GM18498 (cell line): Measurements from ENCODE around the gene BMERB1.

Experiments
- ATAC-seq: cut with Tn5 transposase; IDR thresholded peaks from one replicate; pipeline ENCODE4 v1.9.1; 2021; ENCODE audit warnings: mild to moderate bottlenecking, moderate library complexity; ENCODE audit not compliant: unreplicated experiment

Gene BMERB1

DNA sequence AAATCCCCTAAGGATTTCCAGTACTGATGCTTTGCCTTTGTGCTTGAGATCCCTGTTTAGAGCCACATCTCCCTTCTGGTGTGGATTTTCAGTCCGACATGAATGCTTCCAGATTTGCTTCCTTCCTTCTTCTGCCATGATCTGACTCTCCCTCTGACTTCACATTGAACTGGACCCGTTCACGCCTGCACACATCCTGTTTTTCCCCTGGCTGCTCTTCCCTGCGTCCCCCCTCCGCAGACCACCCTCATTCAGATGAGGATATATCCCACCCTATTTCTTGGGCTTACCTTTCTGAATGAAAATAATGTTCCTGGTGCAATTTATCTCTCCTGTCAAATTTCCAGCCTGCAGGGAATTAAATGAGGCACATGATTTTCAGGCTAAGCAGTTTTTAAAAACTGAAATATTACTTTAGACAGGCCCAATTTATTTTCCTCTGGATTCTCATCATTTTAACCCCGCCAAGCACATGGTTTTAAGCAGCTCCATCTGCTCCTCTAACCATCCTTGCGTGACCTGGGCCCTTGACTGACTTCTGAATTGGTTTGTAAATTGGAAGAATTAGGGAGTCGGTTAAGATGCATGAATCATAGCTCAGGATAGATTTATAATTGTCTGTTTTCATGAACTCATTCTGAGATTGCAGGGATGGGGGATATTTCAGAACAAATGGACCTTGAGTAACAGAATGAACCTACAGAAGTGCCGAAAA, 59.2 kb downstream of the BMERB1 start:
- no peak for ATAC-seq

GRCh38 chr16:15494236-15494635, 59.8 kb downstream of the BMERB1 start:
- ATAC-seq, result no peak

- ATAC-seq, result no peak
Measured at GRCh38 chr16:15495898-15496297, 61.5 kb downstream of the BMERB1 start.

- ATAC-seq, result no peak
Measured at GRCh38 chr16:15498427-15499175, 64.2 kb downstream of the BMERB1 start.

DNA sequence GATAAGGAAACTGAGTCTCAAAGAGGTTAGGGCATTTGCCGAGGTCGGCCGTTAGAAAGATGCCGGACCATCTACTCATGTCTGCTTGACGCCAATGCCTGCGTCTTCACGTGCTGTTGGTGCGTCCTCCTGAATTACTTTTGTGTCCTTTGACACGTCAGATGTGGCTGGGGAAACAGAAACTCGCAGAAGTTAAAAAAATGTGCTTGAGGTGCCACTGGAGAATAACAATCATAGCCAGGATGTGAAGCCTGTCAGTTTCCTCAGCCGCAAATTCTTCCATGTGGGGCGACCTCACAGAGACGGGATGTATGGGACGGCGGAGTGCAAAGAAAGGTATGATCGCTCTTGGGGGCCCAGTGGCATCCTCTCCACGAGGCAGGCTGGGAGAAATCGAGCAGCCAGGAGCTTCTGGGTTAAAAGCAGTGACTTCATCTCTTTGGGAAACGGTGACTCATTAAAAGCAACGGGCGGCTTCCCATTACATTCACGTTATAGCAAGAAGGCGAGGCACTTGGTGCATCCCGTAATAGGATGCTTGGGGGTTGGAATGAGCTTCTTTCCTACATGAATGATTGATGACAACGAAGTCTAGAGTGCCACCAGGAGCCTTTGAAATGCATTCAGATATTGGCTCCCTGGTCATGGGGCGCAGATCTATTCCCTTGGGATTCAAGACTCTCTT, 67.8 kb downstream of the BMERB1 start:
- ATAC-seq, result no peak

GRCh38 chr16:15506441-15506840, 72.1 kb downstream of the BMERB1 start:
- ATAC-seq, result no peak

GRCh38 chr16:15507301-15507958, 73.0 kb downstream of the BMERB1 start:
- no peak for ATAC-seq

DNA sequence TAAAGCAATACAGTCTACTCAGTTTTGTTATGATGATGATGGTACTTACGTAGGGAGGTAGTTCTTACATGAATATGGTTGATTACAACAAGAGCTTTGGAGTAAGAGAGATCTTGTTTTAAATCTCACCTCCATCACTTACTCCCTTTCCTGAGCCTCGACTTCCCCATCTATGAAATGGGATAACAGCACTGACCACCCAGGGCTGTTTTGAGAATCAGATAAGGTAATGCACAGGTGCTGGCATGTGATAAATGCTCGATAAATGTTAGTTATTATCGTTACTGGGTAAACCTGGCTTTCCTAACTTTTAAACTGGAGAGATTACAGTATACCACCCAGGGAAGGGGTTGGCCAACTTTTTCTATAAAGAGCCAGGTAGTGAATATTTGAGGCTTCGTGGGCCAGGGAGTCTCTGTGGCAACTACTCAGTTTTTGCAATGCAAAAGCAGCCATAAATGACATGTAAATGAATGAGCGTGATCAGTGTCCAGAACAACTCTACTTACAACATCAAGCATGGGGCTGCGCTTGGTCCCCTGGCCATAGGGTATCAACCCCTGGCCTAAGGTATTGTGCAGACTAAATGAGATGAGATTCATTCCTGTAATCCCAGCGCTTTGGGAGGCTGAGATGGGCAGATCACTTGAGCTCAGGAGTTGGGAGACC, 73.7 kb downstream of the BMERB1 start:
- no peak for ATAC-seq

DNA sequence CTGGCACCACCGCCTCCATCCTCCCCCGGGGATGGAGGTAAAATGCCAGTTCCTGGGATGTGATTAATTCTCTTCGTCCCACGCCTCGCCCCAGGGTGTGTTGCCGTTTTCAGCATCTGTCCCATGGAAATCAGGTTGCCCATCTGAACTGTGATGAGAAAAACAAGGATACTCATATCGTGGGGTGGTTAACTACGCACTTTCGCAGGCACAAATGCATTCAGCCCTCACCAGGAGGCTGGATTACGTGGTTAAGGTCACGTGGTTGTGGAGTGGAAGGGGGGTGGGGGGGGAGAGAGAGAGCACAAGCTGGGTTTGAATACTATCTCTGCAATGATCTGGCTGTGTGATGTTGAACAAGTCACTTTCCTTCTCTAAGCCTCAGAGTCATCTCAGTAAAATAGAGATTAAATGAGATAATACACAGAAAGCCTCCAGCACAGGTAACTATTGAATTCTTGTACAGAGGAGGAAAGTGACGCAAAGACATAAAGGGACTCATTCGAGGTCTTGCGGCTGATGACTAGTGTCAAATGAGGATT, 74.7 kb downstream of the BMERB1 start:
- ATAC-seq, result no peak

DNA sequence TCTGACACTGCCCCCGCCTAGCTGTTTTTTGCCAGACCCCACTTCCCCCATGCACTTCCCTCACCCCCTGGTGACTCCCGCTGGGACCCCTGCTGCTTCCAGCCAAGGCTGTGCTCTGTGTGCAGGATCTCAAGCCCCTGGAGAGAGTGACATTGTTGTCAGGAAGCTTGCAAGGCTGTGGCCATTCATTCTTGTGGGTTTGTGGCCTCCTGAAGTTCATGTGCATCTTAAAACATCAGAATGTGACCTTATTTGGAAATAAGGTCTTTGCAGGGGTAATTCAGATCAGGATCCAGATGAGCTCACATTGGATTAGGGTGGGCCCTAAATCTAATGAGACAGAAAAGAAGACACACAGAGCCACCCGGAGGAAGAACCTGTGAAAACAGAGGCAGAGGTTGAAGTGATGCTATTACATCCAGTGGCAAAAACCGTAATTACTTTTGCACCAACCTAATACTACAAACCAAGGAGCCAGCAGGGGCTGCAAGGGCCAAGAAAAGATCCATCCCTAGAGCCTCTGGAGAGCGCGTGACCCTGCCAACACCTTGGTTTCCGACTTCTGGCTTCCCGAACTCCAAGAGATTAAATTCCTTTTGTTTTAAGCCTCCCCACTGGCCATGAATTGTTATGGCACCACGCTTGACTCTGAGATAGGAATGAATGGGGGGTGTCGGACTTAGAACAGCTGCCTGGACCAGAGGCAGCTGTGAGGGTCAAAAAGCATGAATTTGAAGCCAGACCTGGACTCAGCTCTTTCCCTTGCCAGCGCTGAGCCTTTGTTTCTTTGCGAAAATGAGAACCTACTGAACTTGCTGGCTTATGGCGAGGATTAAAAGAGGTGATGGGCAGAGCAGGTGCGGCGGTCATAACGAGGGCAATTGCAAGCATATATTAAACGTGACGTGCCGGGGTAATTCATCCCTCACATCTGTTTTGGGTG, 75.5 kb downstream of the BMERB1 start:
- no peak for ATAC-seq

GRCh38 chr16:15510992-15511391, 76.6 kb downstream of the BMERB1 start:
- no peak for ATAC-seq

DNA sequence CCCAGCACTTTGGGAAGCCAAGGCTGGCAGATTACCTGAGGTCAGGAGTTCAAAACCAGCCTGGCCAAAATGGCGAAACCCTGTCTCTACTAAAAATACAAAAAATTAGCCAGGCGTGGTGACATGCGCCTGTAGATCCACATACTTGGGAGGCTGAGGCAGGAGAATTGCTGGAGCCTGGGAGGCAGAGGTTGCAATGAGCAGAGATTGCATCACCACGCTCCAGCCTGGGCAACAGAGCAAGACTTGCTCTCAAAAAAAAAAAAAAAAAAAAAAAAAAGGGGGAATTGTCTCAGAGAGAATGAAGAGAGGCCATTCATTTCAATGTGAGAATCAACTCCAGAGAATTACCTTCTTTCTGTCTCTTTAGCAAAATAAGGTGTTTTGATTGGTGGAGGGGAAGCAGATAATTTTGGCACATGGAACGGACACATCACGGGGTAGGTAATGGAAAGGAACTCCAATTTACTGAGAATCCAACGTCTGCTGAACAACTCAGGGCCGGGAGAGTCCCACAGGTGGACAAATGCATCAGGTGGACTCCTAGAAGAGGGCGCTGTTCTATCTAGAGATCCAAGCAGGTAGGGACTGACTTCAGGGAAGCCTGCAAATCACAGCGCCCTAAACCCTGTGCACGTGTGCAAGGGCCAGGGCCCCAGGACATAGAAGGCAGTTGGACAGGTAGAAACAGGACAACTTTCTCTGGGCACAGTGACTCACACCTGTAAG, 77.5 kb downstream of the BMERB1 start:
- no peak for ATAC-seq

GRCh38 chr16:15513156-15513555, 78.8 kb downstream of the BMERB1 start:
- ATAC-seq, result no peak

DNA sequence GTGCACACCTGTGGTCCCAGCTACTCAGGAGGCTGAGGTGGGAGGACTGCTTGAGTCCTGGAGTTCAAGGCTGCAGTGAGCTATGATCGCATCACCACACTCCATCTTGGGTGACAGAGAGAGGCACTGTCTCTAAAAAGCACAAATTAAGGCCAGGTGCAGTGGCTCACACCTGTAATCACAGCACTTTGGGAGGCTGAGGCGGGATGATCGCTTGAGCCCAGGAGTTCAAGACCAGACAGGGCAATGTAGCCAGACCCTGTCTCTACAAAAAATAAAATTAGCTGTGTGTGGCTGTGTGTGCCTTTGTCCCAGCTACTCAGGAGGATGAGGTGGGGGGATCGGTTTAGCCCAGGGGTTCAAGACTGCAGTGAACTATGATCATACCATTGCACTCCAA, 81.6 kb downstream of the BMERB1 start:
- no peak for ATAC-seq

DNA sequence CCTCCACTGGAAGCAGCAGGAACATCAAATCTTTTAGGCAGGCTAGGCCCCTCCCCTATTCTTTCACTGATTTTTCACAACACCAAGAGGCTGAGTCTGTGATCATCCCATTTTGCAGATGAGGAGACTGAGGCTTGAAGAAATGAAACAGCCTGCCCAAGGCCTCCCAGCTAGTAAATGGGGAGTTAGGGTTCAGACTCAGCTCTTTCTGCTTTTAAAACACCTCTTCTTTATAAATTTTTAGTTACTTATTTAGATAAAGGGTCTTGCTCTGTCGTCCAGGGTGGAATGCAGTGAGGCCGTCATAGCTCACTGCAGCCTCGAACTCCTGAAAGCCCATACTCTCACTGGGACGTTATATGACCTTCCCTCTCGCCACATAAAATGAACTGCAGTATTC, 82.2 kb downstream of the BMERB1 start:
- no peak for ATAC-seq

GRCh38 chr16:15517743-15518377, 83.5 kb downstream of the BMERB1 start:
- ATAC-seq, result no peak

GRCh38 chr16:15518381-15519351, 84.3 kb downstream of the BMERB1 start:
- no peak for ATAC-seq
